GM18870 (cell line): Measurements from ENCODE around the gene ZNF385A.

Source experiments
- ATAC-seq: cut with Tn5 transposase; IDR thresholded peaks from one replicate; pipeline ENCODE4 v1.9.1; 2021; ENCODE audit warnings: moderate library complexity; ENCODE audit not compliant: unreplicated experiment

ZNF385A gene

DNA sequence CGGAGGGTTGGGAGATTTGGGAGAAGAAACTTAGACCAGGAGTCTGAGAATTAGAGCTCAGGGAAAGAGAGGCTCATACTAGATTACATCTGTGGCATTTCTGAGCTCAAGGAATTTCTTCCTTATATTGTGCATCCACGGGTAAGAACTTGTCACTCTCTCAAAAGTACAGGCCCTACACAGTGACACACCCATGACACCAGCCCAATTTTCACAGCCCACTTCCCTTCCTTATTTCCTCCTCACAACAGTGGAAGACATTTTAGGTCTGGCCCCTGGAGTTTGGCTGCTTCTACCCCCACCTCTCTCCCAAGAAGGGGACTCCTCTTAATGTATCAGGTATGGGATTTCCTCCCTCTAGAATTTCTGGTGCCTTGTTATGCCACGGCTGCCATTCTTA is 9.2 kb upstream of the ZNF385A start:
- ATAC-seq = no peak

DNA sequence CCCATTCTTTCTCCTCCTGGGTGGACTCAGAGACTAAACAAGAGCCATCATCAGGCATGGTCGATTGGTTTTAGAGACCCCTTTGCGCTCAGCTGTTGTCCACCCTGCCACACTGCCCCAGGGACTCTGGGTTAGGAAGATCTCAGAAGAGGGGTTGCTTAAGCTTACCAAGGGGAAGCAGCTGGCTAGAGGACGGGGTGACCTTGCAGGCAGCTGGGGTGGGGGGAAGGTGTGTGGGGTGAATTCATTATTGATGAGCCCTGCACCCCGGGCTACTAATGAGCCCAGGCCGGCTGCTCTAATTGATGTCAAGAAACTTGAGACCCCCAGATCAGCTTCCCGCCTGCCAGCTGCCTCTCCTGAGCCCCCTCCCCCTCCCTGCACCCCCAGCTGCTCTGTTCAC is 8.7 kb upstream of the ZNF385A start:
- no peak for ATAC-seq

DNA sequence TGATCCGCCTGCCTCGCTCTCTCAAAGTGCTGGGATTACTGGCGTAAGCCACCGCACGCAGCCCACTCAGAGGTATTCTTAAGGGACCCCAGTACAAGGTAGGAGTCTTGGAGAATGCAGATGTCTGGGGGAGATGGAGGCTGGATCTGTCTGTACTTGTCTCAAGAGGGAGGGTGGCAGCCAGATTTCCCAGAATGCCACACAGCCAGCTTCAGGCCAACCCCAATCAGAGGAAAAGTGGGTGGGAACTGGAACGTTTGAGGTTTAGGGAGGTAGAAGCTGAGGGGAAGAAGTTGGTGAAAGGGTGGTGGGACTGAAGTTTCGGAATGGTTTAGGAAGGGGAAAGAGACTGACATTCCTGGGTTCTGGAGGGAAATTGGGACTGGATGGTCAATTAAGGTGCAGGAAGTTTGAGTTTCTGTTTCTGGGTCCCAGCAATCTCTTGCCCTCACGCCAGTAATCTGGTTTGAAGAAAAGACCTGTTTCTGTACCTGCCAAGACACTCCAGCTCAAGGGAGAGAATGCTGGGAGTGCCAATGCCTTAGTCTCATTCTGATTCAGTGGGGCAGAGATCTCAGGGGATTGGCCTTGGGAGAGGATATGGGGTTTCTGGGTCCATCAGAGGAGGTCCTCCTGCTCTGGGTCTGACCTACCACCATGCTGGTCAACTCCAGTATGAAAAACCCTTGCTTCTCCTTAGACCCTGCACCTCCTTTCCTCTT is 8.1 kb upstream of the ZNF385A start:
- no peak for ATAC-seq

DNA sequence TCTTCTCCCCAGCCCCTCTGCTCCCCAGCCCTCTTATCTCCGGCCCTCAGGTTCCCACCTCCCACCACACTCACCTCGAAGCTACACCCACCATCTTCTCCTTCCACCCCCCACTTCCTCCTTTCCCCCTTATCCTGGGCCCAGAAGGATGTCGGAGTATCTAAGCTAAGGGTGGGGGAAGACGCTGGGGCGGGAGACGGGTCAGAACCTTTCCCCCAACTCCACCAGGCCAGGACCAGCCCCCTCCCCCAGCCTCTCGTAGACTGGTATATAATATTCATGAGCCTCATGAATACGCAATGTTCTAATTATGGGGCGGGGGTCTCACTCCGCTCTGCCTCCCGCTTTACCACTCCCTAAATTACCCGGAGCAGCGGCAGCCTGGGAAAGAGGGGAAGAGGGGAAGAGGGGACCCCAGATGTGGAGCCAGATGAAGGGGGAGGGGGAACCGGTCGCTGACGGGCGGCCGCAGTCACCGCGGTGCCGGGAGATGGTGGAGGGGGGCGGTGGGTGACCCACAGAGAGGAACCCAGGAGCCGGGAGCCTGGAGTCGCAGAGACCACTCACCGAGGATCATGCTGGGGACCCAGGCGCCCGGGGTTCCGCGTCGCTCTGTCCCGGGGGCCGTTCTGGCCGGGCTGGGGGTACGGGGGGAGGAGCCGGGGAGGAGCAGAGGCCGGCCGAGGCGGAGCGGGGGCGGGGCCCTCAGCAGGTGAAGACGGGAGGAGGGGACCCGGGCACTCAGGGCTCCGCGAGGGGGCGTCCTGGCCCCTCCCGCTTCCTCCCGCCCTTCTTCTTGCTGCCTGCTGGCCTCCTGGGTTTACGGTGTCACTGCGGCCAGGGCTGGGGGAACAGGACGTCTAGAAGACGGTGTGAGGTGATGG is 6.4 kb upstream of the ZNF385A start:
- no peak for ATAC-seq

DNA sequence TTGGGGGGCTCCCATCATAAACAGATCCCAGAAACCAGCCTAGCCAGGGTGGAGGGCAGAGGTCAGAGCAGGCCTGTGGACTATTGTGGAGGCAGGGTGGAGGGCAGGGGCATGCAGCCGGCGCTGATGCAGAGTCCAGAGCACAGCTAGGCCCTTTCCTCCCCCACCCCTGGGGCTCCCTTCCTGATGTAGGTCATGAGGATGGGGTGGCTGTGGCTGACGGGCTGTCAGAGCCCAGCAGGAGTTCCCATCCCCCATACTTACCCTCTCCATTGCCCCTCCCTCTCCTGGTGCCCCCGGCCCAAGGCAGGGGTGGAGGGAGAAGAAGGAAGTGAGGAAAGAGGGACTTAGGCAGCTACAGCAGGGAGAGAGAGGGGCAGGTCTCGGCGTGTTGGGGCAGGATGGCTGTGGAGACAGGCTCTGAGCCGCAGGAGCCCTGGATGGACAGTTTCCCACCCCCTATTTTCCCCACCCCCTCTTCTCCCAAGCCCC is 5.7 kb upstream of the ZNF385A start:
- ATAC-seq = no peak

DNA sequence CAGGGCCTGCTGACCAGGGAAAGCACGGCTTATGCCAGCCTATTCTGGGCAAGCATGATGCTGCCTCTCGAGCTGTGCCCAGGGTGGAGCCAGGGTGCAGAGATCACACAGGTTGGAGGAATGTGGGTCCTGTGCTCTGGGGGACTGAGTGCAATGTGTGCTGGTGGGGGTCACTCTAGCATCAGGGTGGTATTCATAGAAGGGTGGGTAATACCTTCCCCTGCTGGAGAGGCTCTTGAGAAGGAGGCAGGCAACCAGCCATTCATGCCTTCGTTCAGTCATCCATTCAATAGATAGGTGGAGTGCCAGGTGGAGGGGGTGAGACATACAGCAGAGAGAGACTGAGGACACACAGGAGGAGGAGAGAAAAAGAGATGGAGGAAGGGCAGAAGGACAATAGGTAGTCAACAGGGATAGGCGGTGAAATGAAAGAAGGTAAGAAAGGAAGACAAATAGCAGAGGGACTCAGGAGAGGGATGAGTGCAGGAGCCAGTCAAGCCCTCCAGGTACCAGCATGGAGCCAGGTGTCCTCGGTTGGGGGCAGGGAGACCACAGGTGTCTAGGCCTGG is 5.2 kb upstream of the ZNF385A start:
- ATAC-seq = no peak

DNA sequence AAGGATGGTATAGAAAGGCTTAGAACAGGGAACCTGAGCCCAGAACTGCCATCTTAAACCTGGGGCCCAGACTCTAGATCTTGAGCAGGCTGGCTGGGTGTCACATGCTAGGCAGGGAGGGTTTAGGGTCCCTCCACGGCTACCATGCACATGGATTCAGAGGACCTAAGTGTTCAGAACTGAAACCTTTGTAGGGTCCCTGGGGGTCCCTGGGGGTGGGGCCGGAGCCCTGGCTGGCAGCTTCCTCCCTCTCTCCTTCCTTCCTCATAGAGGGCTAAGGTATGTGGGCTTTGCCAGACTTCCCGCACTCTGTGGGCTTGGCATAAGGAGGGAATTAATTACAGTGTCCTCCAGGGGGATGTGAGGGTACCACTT is 4.6 kb upstream of the ZNF385A start:
- no peak for ATAC-seq

DNA sequence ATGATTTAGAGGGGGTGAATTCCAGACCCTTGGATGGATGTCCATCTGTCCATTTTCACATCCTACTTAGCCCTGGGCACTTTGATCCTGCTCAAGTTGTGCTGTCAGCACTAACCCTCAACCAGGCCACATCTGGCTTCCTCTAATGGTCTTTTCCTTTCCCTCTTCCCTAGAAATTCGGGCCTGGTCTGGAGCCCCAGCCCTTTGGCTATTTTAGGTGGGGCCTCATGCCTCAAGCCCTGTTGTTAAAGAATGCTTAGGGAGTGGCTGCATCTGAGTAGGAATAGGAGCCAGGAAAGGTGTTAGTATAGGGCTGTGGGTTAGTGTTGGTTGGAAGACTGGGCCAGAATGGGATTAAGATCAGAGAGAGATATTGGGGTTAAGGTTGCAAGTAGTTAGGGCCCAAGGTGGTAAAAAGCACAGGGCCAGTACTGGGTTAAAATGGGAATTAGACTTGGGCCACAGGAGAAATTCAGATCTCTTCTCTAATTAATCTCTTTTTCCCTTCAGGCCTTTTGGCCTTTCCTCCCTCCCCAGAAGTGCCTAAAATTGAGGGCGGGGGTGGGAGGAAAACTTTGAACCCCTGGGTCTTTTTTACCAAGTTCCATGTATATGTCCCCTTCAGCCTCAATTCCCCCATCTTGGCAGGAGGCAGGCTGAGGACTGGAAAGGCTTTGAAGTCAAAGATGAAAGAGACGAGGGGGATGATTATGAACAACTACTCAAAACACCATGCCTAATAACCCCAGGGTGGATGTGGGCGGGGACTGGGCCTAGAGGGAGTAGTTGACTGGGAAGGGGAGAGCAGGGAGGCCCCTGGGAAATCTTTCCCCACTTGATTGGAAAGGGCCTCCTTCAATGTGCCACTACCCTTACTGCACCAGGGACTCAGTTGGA is 4.0 kb upstream of the ZNF385A start:
- no peak for ATAC-seq

DNA sequence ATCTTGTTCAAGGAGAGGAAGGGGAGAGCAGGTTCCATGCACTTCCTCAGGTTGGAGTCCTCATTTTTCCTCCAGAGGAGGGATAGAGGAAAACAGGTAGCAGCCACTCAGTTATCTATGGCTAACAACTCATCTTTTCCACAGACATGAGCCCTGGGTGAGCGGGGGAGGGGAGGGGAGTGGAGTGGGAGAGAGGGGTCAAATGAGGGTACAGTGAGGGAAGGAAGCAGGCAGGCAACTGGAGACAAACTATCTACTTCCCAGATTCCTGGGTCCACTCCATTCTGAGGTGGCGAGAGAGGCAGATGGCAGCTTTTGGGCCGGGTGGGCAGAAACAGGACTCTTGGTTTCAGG is 2.6 kb upstream of the ZNF385A start:
- ATAC-seq = no peak

DNA sequence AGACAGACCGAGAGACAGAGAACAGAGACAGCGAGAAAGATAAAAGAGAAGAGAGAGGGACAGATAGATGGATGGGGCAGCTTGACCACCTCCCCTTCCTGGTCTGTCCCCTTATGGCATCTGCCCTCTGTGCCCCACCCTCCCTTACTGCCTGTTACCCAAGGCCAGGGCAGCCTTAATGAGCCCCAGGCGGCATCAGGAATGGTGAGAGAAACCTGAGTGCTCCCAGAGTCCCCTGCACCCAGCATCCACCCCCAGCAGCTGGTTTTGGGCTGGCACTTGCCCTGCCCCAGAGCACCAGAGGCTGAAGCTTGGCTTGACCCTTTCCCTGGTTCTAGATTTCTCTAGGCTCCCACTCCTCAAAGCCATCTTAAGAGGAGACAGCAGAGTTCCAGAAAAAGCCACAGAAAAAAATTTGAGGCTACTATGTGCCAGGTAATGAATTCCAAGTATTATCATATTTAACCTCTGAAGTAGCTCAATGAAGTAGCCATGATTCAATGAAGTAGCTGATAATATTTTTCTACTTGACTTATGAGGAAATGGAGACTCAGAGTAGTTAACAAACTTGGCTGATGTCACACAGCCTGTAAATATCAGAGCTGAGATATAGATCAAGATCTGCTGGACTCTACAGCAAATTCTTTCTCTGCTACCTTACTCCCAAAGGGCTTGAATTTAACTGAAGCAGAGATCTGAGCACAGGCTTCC is 2.0 kb upstream of the ZNF385A start:
- no peak for ATAC-seq

DNA sequence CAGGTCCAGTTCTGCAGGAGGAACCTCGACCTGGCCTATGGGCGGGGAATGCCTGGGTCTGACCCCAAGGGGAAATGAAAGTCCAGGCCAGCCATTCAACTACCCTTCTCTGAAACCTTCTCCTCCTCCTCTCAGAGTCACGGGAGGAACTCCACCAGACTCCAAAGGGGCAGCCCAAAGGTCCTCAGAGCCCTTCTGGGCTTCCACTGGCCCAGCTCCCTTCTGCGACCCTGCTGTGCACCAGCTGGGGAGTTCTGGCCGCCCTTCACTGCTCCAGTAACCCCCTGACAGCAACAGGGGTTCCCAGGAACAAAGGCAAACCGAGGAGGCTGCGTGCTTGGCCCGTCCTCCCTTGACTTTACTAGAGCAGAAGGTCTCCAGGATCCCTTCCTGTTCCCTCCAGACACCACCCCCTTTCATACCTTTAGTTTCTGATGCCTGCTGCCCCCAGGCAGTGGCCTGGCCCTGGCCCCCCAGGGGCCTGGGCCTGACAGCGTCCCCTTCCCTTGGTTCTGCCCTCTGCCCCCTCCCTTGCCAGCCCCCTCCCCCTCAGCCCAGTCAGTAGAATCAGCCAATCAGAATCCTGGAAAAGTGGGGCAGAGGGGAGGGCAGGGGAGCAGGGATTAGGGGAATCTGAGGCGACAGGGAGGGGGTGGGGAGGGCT is 850 bp upstream of the ZNF385A start:
- no peak for ATAC-seq

DNA sequence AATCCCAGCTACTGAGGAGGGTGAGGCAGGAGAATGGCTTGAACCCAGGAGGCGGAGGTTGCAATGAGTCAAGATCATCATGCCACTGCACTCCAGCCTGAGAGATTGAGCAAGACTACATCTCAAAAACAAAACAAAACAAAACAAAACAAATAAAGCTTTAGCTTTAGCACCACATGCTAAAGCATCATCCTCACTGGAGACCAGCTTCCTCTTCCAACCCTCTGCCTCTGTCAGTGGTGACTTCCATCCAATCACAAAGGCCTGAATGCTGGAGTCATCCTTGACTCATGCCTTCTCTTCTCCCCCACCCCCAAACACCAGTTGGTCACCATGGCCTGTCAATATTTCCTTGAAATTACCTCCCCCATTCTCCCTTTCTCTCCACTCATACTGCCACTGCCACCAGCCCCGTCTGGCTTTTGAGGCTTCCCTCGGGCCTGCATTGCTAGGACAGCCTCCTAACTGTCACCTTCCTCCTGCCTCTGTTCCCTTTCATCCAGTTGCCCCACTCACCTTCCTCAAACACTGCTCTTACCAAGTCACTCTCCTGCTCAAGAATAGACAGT is 1.4 kb downstream of the ZNF385A start:
- ATAC-seq = no peak

DNA sequence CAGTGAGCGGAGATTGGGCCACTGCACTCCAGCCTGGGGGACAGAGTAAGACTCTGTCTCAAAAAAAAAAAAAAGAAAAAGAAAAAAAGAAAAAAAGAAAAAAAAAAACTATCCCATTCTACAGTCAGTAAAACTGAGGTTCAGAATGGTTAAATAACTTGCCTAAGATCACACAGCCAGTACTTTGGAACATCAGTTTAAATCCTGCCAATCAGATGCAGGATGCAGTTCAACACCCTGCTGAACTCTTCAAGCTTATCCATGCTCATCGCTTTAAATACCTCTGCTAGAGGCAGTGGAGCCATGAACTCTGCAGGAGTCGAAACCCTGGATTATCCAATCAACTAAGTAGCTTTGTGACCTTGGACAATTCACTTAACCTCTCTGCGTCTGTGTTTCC is 3.4 kb downstream of the ZNF385A start:
- no peak for ATAC-seq

DNA sequence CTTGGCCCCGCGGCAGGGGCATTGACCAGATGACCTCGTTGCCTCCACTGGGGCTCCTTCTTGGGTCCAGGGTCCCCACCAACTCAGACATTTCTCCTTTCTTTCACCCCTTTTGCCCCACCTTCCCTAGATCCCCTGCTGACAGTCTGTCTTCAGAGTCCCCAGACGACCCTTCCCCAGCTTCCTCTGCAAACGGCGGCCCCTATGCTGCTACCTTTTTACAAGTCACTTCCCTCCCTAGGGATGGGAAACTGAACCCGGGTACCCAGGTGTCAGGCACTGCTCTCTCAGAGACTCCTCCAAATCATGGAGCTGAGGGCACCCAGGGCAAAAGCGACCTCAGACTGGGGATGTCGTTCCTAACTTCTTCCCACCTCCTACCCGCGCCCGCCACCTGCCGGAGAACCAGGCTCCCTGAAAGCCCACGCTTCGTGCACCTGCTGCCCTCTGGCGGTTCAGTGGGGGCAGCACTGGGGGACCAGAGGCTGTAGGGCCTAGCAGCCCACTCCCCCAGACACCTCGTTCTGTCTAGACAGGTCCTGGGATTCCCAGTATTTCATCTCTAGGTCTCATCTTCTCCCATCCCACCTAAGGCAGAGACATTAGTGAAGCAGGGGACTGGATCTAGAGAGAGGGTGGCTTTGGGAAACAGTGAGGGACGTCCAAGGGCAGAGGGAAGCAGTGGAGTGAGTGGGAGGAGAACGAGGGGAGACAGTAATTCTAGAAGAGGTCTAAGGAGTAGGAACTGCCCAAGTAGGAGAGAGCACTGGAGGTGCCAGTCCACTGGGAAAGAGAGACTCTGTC is 4.9 kb downstream of the ZNF385A start:
- no peak for ATAC-seq

DNA sequence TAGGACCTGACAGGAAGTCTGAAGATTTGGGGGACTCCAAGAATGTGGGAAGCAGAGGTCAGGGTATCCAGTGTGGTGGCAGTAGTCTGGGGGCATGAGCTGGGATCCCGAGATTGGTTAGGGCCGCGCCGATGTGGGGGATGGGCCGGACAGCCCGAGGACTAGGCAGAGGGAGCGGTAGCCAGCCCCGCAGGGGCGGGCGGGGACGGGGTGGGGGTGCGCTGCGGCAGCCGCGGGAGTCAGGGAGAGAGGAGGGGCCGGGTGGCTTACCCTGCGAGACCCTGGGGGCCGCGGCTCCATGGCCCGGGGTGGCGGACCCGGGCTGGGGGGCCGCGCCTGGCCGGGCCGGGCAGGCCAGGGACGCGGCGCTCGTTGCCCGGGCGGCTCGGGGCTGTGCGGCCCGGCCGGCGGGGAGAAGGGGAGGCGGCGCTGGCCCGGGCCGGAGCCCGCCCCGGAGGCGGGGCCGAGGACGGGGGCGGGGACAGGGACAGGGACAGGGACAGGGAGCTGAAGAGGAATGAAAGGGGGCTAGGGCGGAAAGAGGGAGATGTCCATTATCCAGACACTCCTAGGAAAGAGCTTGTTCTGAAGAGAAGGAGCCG is 5.6 kb downstream of the ZNF385A start:
- no peak for ATAC-seq

DNA sequence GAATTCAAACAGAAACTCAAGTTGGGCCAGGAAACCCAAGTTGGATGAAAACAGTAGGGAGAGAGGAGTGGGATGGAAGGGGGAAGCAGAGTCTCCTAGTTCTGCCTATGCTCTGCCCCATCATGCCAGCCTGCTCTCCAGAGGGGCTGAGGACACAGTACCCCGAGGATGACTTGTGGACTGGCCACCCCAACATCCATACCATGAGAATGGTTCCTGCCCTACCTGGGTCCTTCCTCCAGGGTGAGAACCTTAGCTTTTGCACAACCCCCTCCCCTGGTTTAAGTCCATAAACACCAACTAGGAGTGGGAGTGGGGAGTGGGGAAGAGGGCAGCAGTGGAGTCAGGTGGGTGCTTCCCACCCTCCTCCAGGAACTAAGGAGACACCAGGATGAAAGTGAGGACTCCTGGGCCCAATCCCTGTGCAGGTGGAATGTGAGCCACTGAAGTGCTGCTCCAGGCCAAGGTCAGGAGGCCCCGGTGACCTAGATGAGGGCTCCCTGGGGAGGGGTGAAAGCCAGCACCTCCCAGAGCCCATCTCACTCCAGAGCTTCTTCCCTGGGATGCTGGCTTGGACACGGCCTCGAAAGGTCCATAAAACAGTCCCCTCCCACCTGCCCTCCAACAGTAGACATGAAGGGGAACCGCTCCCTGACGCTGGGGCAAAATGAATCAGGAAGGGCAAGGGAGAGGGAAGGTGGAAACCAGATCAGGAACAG is 6.6 kb downstream of the ZNF385A start:
- ATAC-seq = no peak

DNA sequence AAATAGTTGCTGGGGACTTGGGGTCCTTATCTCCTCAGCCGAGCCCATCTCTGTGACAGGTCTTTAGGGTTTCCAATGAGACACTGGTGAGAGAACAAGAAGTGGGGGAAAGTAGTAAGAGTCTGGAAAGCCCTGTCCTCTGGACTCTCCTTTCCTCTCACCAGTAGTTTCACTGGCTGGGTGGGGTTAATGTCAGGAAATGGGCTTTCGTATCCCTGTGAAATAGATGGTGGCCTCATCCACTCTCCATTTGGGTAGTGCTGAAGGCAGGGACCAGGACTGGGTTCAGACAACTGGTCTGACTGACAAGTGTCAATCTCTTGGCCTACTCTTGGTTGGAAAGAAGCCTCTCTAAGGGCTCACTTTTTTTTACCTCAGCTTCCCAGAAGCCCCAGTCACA is 7.5 kb downstream of the ZNF385A start:
- no peak for ATAC-seq

DNA sequence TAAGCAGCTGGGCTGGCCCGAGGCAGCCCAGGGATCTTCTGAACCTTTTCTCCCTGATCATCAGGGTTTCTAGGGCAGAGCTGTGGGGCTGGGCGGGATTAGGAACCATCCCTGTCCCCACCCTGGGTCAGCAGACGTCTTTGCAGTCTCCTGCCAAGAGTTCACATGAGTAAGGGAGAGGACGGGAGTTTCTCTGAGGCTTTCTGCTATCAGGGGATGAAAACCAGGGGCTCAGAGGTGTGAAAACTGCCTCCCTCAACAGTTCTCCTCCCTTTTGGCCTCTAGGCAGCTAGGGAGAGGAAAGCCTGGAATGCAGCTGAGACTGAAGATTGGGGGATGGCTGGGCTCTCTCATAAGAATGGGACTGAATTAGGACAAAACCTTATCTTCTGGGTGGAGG is 7.9 kb downstream of the ZNF385A start:
- no peak for ATAC-seq
